Right lobe of liver (tissue), 4 donors: Measurements from ENCODE around the gene SYNE1.

Experiments
- POLR2A ChIP-seq: fragments of 450-650 bp; IDR thresholded peaks from one replicate; pipeline ENCODE4 v1.6.1; 2017; ENCODE audit warnings: antibody characterized with exemption, mild to moderate bottlenecking
- TF ChIP-seq, protein P1 (sequence below), 4 donors: fragments of 200-600 bp in 3 of 4; fragments of 450-650 bp in 1 of 4; IDR thresholded peaks; one replicate each; pipeline versions ENCODE4 v1.5.1 to v1.8.0; 2016 to 2022; ENCODE audit warnings: antibody characterized with exemption in 4 of 4, mild to moderate bottlenecking in 2 of 4
- donor health status: DM: no; HTN: no; CAD: no.
- donor health status: DM: no; HTN: no; CAD: no.
- donor health status: DM: no; HTN: yes; CAD: no.

- TF ChIP-seq, protein P1, sequence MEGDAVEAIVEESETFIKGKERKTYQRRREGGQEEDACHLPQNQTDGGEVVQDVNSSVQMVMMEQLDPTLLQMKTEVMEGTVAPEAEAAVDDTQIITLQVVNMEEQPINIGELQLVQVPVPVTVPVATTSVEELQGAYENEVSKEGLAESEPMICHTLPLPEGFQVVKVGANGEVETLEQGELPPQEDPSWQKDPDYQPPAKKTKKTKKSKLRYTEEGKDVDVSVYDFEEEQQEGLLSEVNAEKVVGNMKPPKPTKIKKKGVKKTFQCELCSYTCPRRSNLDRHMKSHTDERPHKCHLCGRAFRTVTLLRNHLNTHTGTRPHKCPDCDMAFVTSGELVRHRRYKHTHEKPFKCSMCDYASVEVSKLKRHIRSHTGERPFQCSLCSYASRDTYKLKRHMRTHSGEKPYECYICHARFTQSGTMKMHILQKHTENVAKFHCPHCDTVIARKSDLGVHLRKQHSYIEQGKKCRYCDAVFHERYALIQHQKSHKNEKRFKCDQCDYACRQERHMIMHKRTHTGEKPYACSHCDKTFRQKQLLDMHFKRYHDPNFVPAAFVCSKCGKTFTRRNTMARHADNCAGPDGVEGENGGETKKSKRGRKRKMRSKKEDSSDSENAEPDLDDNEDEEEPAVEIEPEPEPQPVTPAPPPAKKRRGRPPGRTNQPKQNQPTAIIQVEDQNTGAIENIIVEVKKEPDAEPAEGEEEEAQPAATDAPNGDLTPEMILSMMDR (IDR thresholded peaks at IDR 0.05), result no peak
- TF ChIP-seq POLR2A, result no peak
These were observed 545.3 kb downstream of the SYNE1 start for GRCh38 chr6:152091851-152092341.
